Erythroblast (primary cell): ENCODE measurements around the gene PPCS.

Experiments used
- GATA1 ChIP-seq: IDR thresholded peaks from 2 replicates; pipeline ENCODE4 v1.6.1; 2011; ENCODE audit warnings: low read depth, mild to moderate bottlenecking, control low read depth, low read length, moderate library complexity
- POLR2A ChIP-seq: IDR thresholded peaks from 2 replicates; pipeline ENCODE4 v1.6.1; 2011; ENCODE audit warnings: mild to moderate bottlenecking, low read length

DNA sequence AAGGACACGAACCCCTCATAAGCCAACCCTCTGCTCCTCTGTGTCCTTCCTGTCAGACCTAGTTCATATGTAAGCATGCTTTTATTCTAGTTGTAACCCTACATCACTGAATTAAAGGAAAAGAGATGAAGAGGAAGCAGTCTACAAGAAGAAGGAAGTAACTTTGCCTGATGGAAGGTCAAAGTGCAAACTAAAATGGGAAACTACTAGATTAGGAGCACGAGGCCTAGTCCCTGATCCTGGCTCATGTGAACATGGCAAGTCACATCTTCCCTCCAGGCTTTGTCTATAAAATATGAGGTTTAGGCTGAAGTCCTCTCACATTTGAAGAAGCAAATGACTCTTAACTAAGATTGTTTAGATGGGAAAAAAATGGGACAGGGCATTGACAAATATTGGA, 13.7 kb upstream of the PPCS start:
- no peak for TF ChIP-seq POLR2A
- no peak for TF ChIP-seq GATA1
